ENCODE data around the gene MKNK1. TPM values are rescaled to one million over a fixed set of nuclear protein-coding genes. Genes with fewer than 3 reads are reported as not detected.

Gene MKNK1
- total RNA-seq, 1 experiment from 2014 or later, result 12.9 TPM

DNA sequence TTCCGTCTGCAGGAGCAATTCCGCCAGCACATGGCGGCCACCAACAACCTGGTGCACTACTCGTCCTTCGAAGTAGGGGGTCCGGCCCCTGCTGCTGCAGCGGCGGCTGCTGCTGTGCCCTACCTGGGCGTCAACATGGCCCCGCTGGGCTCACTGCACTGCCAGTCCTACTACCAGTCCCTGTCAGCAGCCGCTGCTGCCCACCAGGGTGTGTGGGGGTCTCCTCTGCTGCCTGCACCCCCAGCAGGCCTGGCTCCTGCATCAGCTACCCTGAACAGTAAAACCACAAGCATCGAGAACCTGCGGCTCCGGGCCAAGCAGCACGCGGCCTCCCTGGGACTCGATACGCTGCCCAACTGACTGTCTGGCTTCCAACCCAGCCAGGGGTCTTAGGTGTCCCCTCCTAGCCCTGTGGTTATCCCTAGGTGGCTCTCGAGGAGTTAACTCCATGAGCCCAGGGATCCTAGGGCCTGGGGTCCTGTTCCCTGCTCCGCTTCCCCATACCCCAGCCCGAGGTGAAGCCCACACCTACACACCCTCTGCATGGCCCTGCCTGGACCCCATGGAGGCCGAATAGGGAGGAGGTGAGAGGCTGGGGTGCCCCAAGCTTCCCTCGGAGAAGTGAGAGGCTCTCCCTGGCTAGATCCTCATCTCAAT, 91.8 kb downstream of the MKNK1 start:
- H4K8ac ChIP-seq (replicated peaks; ENCODE audit: insufficient read length, low read depth, low read length), result no peak overlapping the region
- no peak overlapping the region for H3K56ac ChIP-seq (ENCODE audit: insufficient read length, low read depth, low read length)
- no peaks in the 10 kb centered on the region for H3K36me3 Mint-ChIP-seq (ENCODE audit: insufficient read depth in 1 of 3, low read depth in 3 of 3)
- H3K4me2 ChIP-seq (ENCODE audit: insufficient read depth, insufficient read length, low read length), result no peak overlapping the region
- H2BK15ac ChIP-seq (ENCODE audit: low read depth, low read length), result no peak overlapping the region
- no peak for DNase-seq
- H2BK12ac ChIP-seq (ENCODE audit: insufficient read length, low read depth, low read length), result no peak overlapping the region
- H2AK5ac ChIP-seq (ENCODE audit: insufficient read length, low read length), result no peak overlapping the region
- H3K23me2 ChIP-seq (ENCODE audit: insufficient read length, low read depth, low read length, poor library complexity, severe bottlenecking), result no peaks in the 10 kb centered on the region
- TF ChIP-seq, protein P1, sequence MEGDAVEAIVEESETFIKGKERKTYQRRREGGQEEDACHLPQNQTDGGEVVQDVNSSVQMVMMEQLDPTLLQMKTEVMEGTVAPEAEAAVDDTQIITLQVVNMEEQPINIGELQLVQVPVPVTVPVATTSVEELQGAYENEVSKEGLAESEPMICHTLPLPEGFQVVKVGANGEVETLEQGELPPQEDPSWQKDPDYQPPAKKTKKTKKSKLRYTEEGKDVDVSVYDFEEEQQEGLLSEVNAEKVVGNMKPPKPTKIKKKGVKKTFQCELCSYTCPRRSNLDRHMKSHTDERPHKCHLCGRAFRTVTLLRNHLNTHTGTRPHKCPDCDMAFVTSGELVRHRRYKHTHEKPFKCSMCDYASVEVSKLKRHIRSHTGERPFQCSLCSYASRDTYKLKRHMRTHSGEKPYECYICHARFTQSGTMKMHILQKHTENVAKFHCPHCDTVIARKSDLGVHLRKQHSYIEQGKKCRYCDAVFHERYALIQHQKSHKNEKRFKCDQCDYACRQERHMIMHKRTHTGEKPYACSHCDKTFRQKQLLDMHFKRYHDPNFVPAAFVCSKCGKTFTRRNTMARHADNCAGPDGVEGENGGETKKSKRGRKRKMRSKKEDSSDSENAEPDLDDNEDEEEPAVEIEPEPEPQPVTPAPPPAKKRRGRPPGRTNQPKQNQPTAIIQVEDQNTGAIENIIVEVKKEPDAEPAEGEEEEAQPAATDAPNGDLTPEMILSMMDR (conservative IDR thresholded peaks at IDR 0.05), result no peak
- no peaks in the 10 kb centered on the region for H3K27me3 ChIP-seq (ENCODE audit: insufficient read depth, low read length)
- no peak overlapping the region for H2BK120ac ChIP-seq (ENCODE audit: low read depth, low read length, poor library complexity, severe bottlenecking)
- no peak overlapping the region for H4K5ac ChIP-seq (ENCODE audit: insufficient read length, low read depth, low read length)
- H3K27ac Mint-ChIP-seq, result no peak overlapping the region
- H3K18ac ChIP-seq (ENCODE audit: insufficient read length, low read depth, low read length), result no peak overlapping the region
- H3K4ac ChIP-seq (ENCODE audit: low read depth, low read length), result no peak overlapping the region
- H3K4me1 ChIP-seq (ENCODE audit: insufficient read depth, low read length), result peaks cover 5% of the 10 kb centered on the region; the same call in 1 of the 2 replicates
- no peak overlapping the region for H3K23ac ChIP-seq (ENCODE audit: insufficient read length, low read depth, low read length)
- H3K9me3 Mint-ChIP-seq, result no peaks in the 10 kb centered on the region; a peak in 1 of 5 replicates
- no peaks in the 10 kb centered on the region for H3K9me3 ChIP-seq (ENCODE audit: control insufficient read depth, low read depth, low read length)
- H3K27ac ChIP-seq (ENCODE audit: insufficient read length, low read depth, low read length), result no peak overlapping the region
- WGBS (ENCODE audit: extremely low coverage, insufficient read length, low lambda C conversion rate), result no CpG with 5 or more reads among the region's 23 CpGs
- no peak overlapping the region for H2AFZ ChIP-seq (ENCODE audit: low read length)
- no peaks in the 10 kb centered on the region for H4K20me1 ChIP-seq (ENCODE audit: control insufficient read depth, insufficient read depth, insufficient read length)
- no peak overlapping the region for H3K4me3 Mint-ChIP-seq
- no peak overlapping the region for H3T11ph ChIP-seq (ENCODE audit: low read length)
- H3K79me1 ChIP-seq (ENCODE audit: insufficient read depth, low read depth, low read length, poor library complexity, severe bottlenecking), result no peaks in the 10 kb centered on the region
- no peak overlapping the region for H3K14ac ChIP-seq (ENCODE audit: insufficient read depth, low read length)
- peaks cover 45% of the 10 kb centered on the region for H3K27me3 Mint-ChIP-seq (ENCODE audit: low read depth)
- H3K79me2 ChIP-seq (ENCODE audit: insufficient read depth, low read length), result no peaks in the 10 kb centered on the region
- H3K9ac ChIP-seq (ENCODE audit: extremely low read depth, insufficient read length, low read length), result no peak overlapping the region
- no peak overlapping the region for H2BK5ac ChIP-seq (ENCODE audit: insufficient read length, low read length)
- H3K4me1 Mint-ChIP-seq, result peaks cover 51 to 55% of the 10 kb centered on the region in 2 experiments
- H2BK20ac ChIP-seq (ENCODE audit: low read depth, low read length, poor library complexity, severe bottlenecking), result no peak overlapping the region
- no peak overlapping the region for H4K91ac ChIP-seq (ENCODE audit: insufficient read length, low read depth, low read length)

Measured in H9 (cell line).